H9 (cell line): ENCODE data around the gene ACACA. TPM values are rescaled to one million over a fixed set of nuclear protein-coding genes. Genes with fewer than 3 reads are reported as not detected.
A peak's percentile ranks its signal among the peaks of the same experiment; 100 is the strongest.

Experiments
- DNase-seq: peaks from one replicate; pipeline ENCODE4 v3.0.0-alpha.2; 2017
- H2AFZ ChIP-seq: one replicate; pipeline ENCODE4 v1.6.1; 2013; ENCODE audit warnings: mild to moderate bottlenecking, low read length, control low read depth, moderate library complexity
- H2AK5ac ChIP-seq: 2 replicates; pipeline ENCODE4 v1.6.1; 2013; ENCODE audit warnings: low read length, control low read depth, mixed read lengths; ENCODE audit not compliant: insufficient read length
- H2BK120ac ChIP-seq: one replicate; pipeline ENCODE4 v1.6.1; 2013; ENCODE audit warnings: low read depth, mild to moderate bottlenecking, low read length, control low read depth, inconsistent platforms; ENCODE audit not compliant: poor library complexity, severe bottlenecking
- H2BK12ac ChIP-seq: 2 replicates; pipeline ENCODE4 v1.6.1; 2013; ENCODE audit warnings: low read length, control low read depth, mixed read lengths, low read depth; ENCODE audit not compliant: insufficient read length
- H2BK15ac ChIP-seq: 2 replicates; pipeline ENCODE4 v1.6.1; 2013; ENCODE audit warnings: low read depth, low read length, control low read depth
- H2BK20ac ChIP-seq: one replicate; pipeline ENCODE4 v1.6.1; 2013; ENCODE audit warnings: low read depth, mild to moderate bottlenecking, low read length, control low read depth, inconsistent platforms; ENCODE audit not compliant: poor library complexity, severe bottlenecking
- H2BK5ac ChIP-seq: 2 replicates; pipeline ENCODE4 v1.6.1; 2013; ENCODE audit warnings: low read length, control low read depth, mixed read lengths; ENCODE audit not compliant: insufficient read length
- H3K14ac ChIP-seq: 2 replicates; pipeline ENCODE4 v1.6.1; 2013; ENCODE audit warnings: low read length, control low read depth; ENCODE audit not compliant: insufficient read depth
- H3K18ac ChIP-seq: 2 replicates; pipeline ENCODE4 v1.6.1; 2013; ENCODE audit warnings: low read depth, mild to moderate bottlenecking, mixed read lengths, low read length, control low read depth; ENCODE audit not compliant: insufficient read length
- H3K23ac ChIP-seq: 2 replicates; pipeline ENCODE4 v1.6.1; 2013; ENCODE audit warnings: low read length, control low read depth, mixed read lengths, low read depth; ENCODE audit not compliant: insufficient read length
- H3K23me2 ChIP-seq: 2 replicates; pipeline ENCODE4 v1.6.1; 2013; ENCODE audit warnings: low read depth, mild to moderate bottlenecking, mixed read lengths, low read length, control low read depth; ENCODE audit not compliant: insufficient read length, poor library complexity, severe bottlenecking
- H3K27ac ChIP-seq: 2 replicates; pipeline ENCODE4 v1.5.1; 2013; ENCODE audit warnings: low read length, control low read depth, mixed read lengths, low read depth; ENCODE audit not compliant: insufficient read length
- H3K27me3 ChIP-seq: 2 replicates; pipeline ENCODE4 v1.6.1; 2013; ENCODE audit warnings: low read length, control low read depth, inconsistent platforms; ENCODE audit not compliant: insufficient read depth
- H3K4ac ChIP-seq: 2 replicates; pipeline ENCODE4 v1.6.1; 2013; ENCODE audit warnings: low read depth, mild to moderate bottlenecking, control low read depth, inconsistent platforms, low read length, moderate library complexity
- H3K4me1 ChIP-seq: 2 replicates; pipeline ENCODE4 v1.6.1; 2013; ENCODE audit warnings: low read length, control low read depth, inconsistent platforms; ENCODE audit not compliant: insufficient read depth
- H3K4me2 ChIP-seq: 2 replicates; pipeline ENCODE4 v1.6.1; 2013; ENCODE audit warnings: low read length, control low read depth, mixed read lengths; ENCODE audit not compliant: insufficient read length, insufficient read depth
- H3K56ac ChIP-seq: 2 replicates; pipeline ENCODE4 v1.6.1; 2013; ENCODE audit warnings: low read depth, mild to moderate bottlenecking, mixed read lengths, low read length, control low read depth; ENCODE audit not compliant: insufficient read length
- H3K79me1 ChIP-seq: 2 replicates; pipeline ENCODE4 v1.6.1; 2013; ENCODE audit warnings: low read depth, mild to moderate bottlenecking, moderate library complexity, low read length, control low read depth, inconsistent platforms; ENCODE audit not compliant: insufficient read depth, poor library complexity, severe bottlenecking
- H3K79me2 ChIP-seq: 2 replicates; pipeline ENCODE4 v1.6.1; 2013; ENCODE audit warnings: low read length, control low read depth, inconsistent platforms; ENCODE audit not compliant: insufficient read depth
- H3K9ac ChIP-seq: 2 replicates; pipeline ENCODE4 v1.6.1; 2013; ENCODE audit warnings: low read length, control low read depth, mixed read lengths; ENCODE audit not compliant: insufficient read length; ENCODE audit errors: extremely low read depth
- H3K9me3 ChIP-seq: one replicate; pipeline ENCODE4 v1.6.1; 2013; ENCODE audit warnings: low read depth, low read length, inconsistent platforms; ENCODE audit not compliant: control insufficient read depth
- H3T11ph ChIP-seq: one replicate; pipeline ENCODE4 v1.6.1; 2013; ENCODE audit warnings: mild to moderate bottlenecking, low read length, control low read depth, inconsistent platforms
- H4K20me1 ChIP-seq: one replicate; pipeline ENCODE4 v1.6.1; 2013; ENCODE audit not compliant: control insufficient read depth, insufficient read length, insufficient read depth
- H4K5ac ChIP-seq: 2 replicates; pipeline ENCODE4 v1.6.1; 2013; ENCODE audit warnings: low read depth, mild to moderate bottlenecking, mixed read lengths, low read length, control low read depth; ENCODE audit not compliant: insufficient read length
- H4K8ac ChIP-seq: replicated peaks from 2 replicates; pipeline ENCODE4 v1.6.1; 2013; ENCODE audit warnings: low read length, control low read depth, mixed read lengths, low read depth; ENCODE audit not compliant: insufficient read length
- H4K91ac ChIP-seq: 2 replicates; pipeline ENCODE4 v1.6.1; 2013; ENCODE audit warnings: low read depth, mild to moderate bottlenecking, moderate library complexity, mixed read lengths, low read length, control low read depth; ENCODE audit not compliant: insufficient read length
- H3K27ac Mint-ChIP-seq, 3 experiments: 2 replicates in 2 of 3; 3 replicates in 1 of 3; pipeline ENCODE4 v1.8.0; 2020 to 2021; ENCODE audit warnings: mixed read lengths in 3 of 3, mild to moderate bottlenecking in 1 of 3, moderate library complexity in 1 of 3
- H3K27me3 Mint-ChIP-seq: 2 replicates; pipeline ENCODE4 v1.8.0; 2021; ENCODE audit warnings: low read depth, mild to moderate bottlenecking, moderate library complexity, mixed read lengths
- H3K36me3 Mint-ChIP-seq, 3 experiments: 2 replicates in 2 of 3; 3 replicates in 1 of 3; pipeline ENCODE4 v1.8.0; 2020 to 2021; ENCODE audit warnings: low read depth in 3 of 3, mixed read lengths in 3 of 3; ENCODE audit not compliant: insufficient read depth in 1 of 3
- H3K4me1 Mint-ChIP-seq, 2 experiments: 2 replicates each; pipeline ENCODE4 v1.8.0; 2020; ENCODE audit warnings: mixed read lengths in 2 of 2
- H3K4me3 Mint-ChIP-seq, 2 experiments: 2 replicates in 1 of 2; 3 replicates in 1 of 2; pipeline ENCODE4 v1.8.0; 2020 to 2021; ENCODE audit warnings: mild to moderate bottlenecking in 2 of 2, mixed read lengths in 2 of 2, moderate library complexity in 1 of 2
- H3K9me3 Mint-ChIP-seq, 2 experiments: 2 replicates in 1 of 2; 3 replicates in 1 of 2; pipeline ENCODE4 v1.8.0; 2020; ENCODE audit warnings: mild to moderate bottlenecking in 2 of 2, mixed read lengths in 2 of 2, moderate library complexity in 1 of 2
- WGBS: extraction: QIAGEN DNeasy Blood & Tissue Kit; methylation state at CpG from one replicate; pipeline ENCODE4 v1.1.7; 2013; ENCODE audit warnings: missing lambda C conversion rate, low lambda C conversion rate, mixed read lengths; ENCODE audit not compliant: insufficient read length; ENCODE audit errors: extremely low coverage; 5-methylcytosine and 5-hydroxymethylcytosine counted together
- total RNA-seq: library from RNA; stranded (reverse); gene quantifications from 2 replicates; pipeline ENCODE4 v1.2.1, GENCODE V29; 2021
- TF ChIP-seq, protein P1 (sequence below): fragments of 200-600 bp; sonication (generic); conservative IDR thresholded peaks from 3 replicates; pipeline ENCODE4 v1.8.0; 2021; ENCODE audit warnings: antibody characterized with exemption, mild to moderate bottlenecking

The ACACA gene
- total RNA-seq, 1 experiment from 2014 or later = 135 TPM

DNA sequence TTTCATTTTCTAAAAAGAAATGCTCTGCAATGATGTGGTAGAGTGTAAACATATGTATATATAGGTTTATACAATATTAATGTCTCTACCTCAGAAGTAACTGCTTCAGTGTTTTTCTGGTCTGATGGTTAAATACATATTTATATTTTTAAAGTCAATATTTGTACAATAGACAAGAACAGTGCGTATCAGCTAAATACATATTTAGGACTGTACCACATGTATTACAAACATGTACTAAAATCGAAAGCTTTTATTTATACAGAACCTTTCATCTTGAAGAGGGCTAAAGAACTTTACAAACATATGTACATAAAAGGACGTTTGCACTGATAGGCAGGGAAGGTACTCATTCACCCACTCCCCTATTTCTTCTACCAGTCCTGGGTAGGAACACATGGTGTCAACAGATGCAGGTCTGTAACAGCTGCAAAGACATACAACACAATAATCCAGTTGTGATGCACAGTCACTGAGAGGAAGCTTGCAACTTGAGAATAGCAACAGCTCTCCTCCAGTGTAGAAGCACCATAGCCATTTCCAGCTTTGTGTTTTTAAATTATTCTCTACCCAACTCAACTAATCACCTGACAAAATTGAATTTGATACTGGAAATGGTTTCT lies 237.8 kb downstream of the ACACA start:
- Mint-ChIP-seq H3K4me3 (no peak overlapping the region), H3K4me1 (peaks cover 64 to 68% of the 10 kb centered on the region in 2 experiments), H3K27ac (peak overlapping the region; percentile 12 to 99 (median 45); a peak in 3 of 7 replicates), H3K9me3 (no peaks in the 10 kb centered on the region), H3K36me3 (no peaks in the 10 kb centered on the region; a peak in 2 of 7 replicates), H3K27me3 (no peaks in the 10 kb centered on the region)
- Histone ChIP-seq H2BK15ac (no peak overlapping the region), H4K8ac (no peak overlapping the region), H3K27ac (no peak overlapping the region), H3K4me2 (no peak overlapping the region), H3K14ac (no peak overlapping the region), H3T11ph (no peak overlapping the region), H3K4ac (no peak overlapping the region), H2BK120ac (no peak overlapping the region), H4K20me1 (no peaks in the 10 kb centered on the region), H3K79me2 (no peaks in the 10 kb centered on the region), H2BK5ac (no peak overlapping the region), H3K56ac (no peak overlapping the region), H2BK12ac (no peak overlapping the region), H3K9ac (no peak overlapping the region), H3K4me1 (peaks cover 10% of the 10 kb centered on the region), H4K5ac (no peak overlapping the region), H3K27me3 (no peaks in the 10 kb centered on the region), H2AK5ac (no peak overlapping the region), H3K18ac (no peak overlapping the region), H3K23ac (no peak overlapping the region), H3K9me3 (no peaks in the 10 kb centered on the region), H2BK20ac (no peak overlapping the region), H4K91ac (no peak overlapping the region), H3K79me1 (no peaks in the 10 kb centered on the region), H2AFZ (no peak overlapping the region), H3K23me2 (no peaks in the 10 kb centered on the region)
- TF ChIP-seq, protein P1, sequence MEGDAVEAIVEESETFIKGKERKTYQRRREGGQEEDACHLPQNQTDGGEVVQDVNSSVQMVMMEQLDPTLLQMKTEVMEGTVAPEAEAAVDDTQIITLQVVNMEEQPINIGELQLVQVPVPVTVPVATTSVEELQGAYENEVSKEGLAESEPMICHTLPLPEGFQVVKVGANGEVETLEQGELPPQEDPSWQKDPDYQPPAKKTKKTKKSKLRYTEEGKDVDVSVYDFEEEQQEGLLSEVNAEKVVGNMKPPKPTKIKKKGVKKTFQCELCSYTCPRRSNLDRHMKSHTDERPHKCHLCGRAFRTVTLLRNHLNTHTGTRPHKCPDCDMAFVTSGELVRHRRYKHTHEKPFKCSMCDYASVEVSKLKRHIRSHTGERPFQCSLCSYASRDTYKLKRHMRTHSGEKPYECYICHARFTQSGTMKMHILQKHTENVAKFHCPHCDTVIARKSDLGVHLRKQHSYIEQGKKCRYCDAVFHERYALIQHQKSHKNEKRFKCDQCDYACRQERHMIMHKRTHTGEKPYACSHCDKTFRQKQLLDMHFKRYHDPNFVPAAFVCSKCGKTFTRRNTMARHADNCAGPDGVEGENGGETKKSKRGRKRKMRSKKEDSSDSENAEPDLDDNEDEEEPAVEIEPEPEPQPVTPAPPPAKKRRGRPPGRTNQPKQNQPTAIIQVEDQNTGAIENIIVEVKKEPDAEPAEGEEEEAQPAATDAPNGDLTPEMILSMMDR = no peak
- no CpG with 5 or more reads among the region's 3 CpGs for WGBS
- DNase-seq = no peak
